K562 (cell line): ENCODE measurements around the gene STIM1. TPM values are rescaled to one million over a fixed set of nuclear protein-coding genes. Genes with fewer than 3 reads are reported as not detected.

Experiments used
- ADNP ChIP-seq: fragments of 200-800 bp; sonication (Bioruptor generic); IDR thresholded peaks from 2 replicates; pipeline ENCODE4 v1.6.1; 2016; ENCODE audit warnings: missing genetic modification characterization, missing compliant biosample characterization
- BCL6 ChIP-seq: fragments of 250-450 bp; sonication (Bioruptor Pico); IDR thresholded peaks from 2 replicates; pipeline ENCODE4 v1.4.0; 2020
- CREB1 ChIP-seq, 2 experiments: sonication (generic) in 1 of 2; formaldehyde crosslinking in 1 of 2; IDR thresholded peaks; 2 replicates each; pipeline versions ENCODE4 v1.6.1 to v1.8.0; 2012 to 2022; ENCODE audit warnings: inconsistent platforms in 1 of 2, mild to moderate bottlenecking in 1 of 2, missing genetic modification reagents in 1 of 2, moderate library complexity in 1 of 2
- ETV5 ChIP-seq: sonication (generic); formaldehyde crosslinking; IDR thresholded peaks from 2 replicates; pipeline ENCODE4 v1.4.0; 2020; ENCODE audit warnings: low read depth, mild to moderate bottlenecking, missing genetic modification reagents
- HDGF ChIP-seq: fragments of 450-650 bp; IDR thresholded peaks from 2 replicates; pipeline ENCODE4 v1.6.1; 2016
- HEY1 ChIP-seq: fragments of 250-450 bp; sonication (Bioruptor Pico); IDR thresholded peaks from 2 replicates; pipeline ENCODE4 v1.5.0; 2020; ENCODE audit warnings: mild to moderate bottlenecking, moderate library complexity, borderline replicate concordance
- HNRNPL ChIP-seq: fragments of 200-400 bp; formaldehyde crosslinking; IDR thresholded peaks from 2 replicates; pipeline ENCODE4 v1.6.1; 2017; ENCODE audit warnings: low read depth, mild to moderate bottlenecking, low read length
- KAT2B ChIP-seq: IDR thresholded peaks from one replicate; pipeline ENCODE4 v1.6.1; 2012; ENCODE audit warnings: low read depth, mild to moderate bottlenecking, control low read depth, inconsistent platforms, low read length, moderate library complexity
- MTA1 ChIP-seq: fragments of 450-650 bp; IDR thresholded peaks from 2 replicates; pipeline ENCODE4 v1.6.1; 2017; ENCODE audit warnings: borderline replicate concordance
- MTF1 ChIP-seq: fragments of 250-450 bp; sonication (Bioruptor Pico); IDR thresholded peaks from 2 replicates; pipeline ENCODE4 v1.9.0; 2021; ENCODE audit warnings: moderate library complexity, mild to moderate bottlenecking, inconsistent platforms, borderline replicate concordance
- POLR2B ChIP-seq: fragments of 450-650 bp; IDR thresholded peaks from 2 replicates; pipeline ENCODE4 v1.6.1; 2018; ENCODE audit warnings: low read depth; ENCODE audit not compliant: partially characterized antibody
- PPARD ChIP-seq: fragments of 250-450 bp; sonication (Bioruptor Pico); IDR thresholded peaks from 2 replicates; pipeline ENCODE4 v1.8.0; 2022; ENCODE audit warnings: inconsistent platforms, mild to moderate bottlenecking, moderate library complexity
- RCOR1 ChIP-seq, 2 experiments: IDR thresholded peaks; 2 replicates each; pipeline ENCODE4 v1.6.1; 2012; ENCODE audit warnings: low read depth in 2 of 2, low read length in 2 of 2, borderline replicate concordance in 1 of 2, improper control_type of control experiment in 1 of 2
- SETDB1 ChIP-seq: IDR thresholded peaks from one replicate; pipeline ENCODE4 v1.6.1; 2012; ENCODE audit warnings: low read length, control low read depth, inconsistent platforms
- TCF7L2 ChIP-seq: fragments of 150-350 bp; IDR thresholded peaks from 2 replicates; pipeline ENCODE4 v1.6.1; 2016; ENCODE audit warnings: low read depth, mild to moderate bottlenecking, low read length, moderate library complexity
- U2AF1 ChIP-seq: fragments of 200-400 bp; formaldehyde crosslinking; optimal IDR thresholded peaks from 2 replicates; pipeline ENCODE3; 2017; ENCODE audit warnings: mild to moderate bottlenecking, low read depth, low read length, moderate library complexity
- ZFPM2 ChIP-seq: fragments of 250-450 bp; sonication (Bioruptor Pico); IDR thresholded peaks from 2 replicates; pipeline ENCODE4 v1.5.1; 2022; ENCODE audit warnings: mild to moderate bottlenecking
- ZNF274 ChIP-seq: IDR thresholded peaks from 2 replicates; pipeline ENCODE4 v1.6.1; 2011; ENCODE audit warnings: low read depth, mild to moderate bottlenecking, low read length, moderate library complexity, borderline replicate concordance
- ZNF354B ChIP-seq: fragments of 250-450 bp; sonication (Bioruptor Pico); IDR thresholded peaks from 2 replicates; pipeline ENCODE4 v1.4.0; 2020
- ZNF518B ChIP-seq: fragments of 250-450 bp; sonication (Bioruptor Pico); IDR thresholded peaks from 2 replicates; pipeline ENCODE4 v1.5.0; 2021; ENCODE audit warnings: mild to moderate bottlenecking, moderate library complexity
- ZNF586 ChIP-seq: fragments of 450-650 bp; formaldehyde crosslinking; conservative IDR thresholded peaks from 2 replicates; pipeline ENCODE4 v1.4.0; 2020; ENCODE audit warnings: mild to moderate bottlenecking, moderate library complexity
- ZNF740 ChIP-seq, 3 experiments: fragments of 200-800 bp in 1 of 3; sonication (Bioruptor generic) in 1 of 3; sonication (generic) in 1 of 3; formaldehyde crosslinking in 1 of 3; IDR thresholded peaks; 2 replicates each; pipeline versions ENCODE4 v1.6.1 to v1.8.0; 2016 to 2022; ENCODE audit warnings: mild to moderate bottlenecking in 2 of 3, missing compliant biosample characterization in 2 of 3, missing genetic modification characterization in 2 of 3, missing genetic modification reagents in 1 of 3
- polyA plus RNA-seq, 8 experiments: library from polyadenylated mRNA; depleted of rRNA in 4 of 8; stranded (reverse) in 5 of 8; unstranded in 3 of 8; fragments of >200 nt; fragmentation: Nextera tagmentation in 2 of 8; fragmentation: Illumina TruSeq in 1 of 8; extraction: Ambion mirVana in 2 of 8; extraction: Trizol in 1 of 8; gene quantifications; 2 replicates each; pipeline versions ENCODE4 v1.2.1 to v1.2.3, GENCODE V29; 2011 to 2014; ENCODE audit warnings: inconsistent platforms in 1 of 8, missing spikeins in 1 of 8
- total RNA-seq, 7 experiments: library from RNA; depleted of rRNA in 6 of 7; stranded (reverse); fragments of >200 nt in 6 of 7; fragmentation: Illumina TruSeq in 2 of 7; extraction: Trizol in 2 of 7; gene quantifications; 2 replicates each; pipeline versions ENCODE4 v1.2.1 to v1.2.3, GENCODE V29; 2011 to 2021; ENCODE audit warnings: low replicate concordance in 1 of 7
- TF ChIP-seq, protein P1 (sequence below): fragments of 250-450 bp; sonication (Bioruptor Pico); IDR thresholded peaks from 2 replicates; pipeline ENCODE4 v1.8.0; 2022; ENCODE audit warnings: inconsistent platforms, mild to moderate bottlenecking, moderate library complexity, borderline replicate concordance

Gene STIM1
- total and polyA plus RNA-seq, 9 of the 15 experiments (the other 6 are each of a cell fraction or from before 2014, with no cell fraction given): 7.7 to 50.5 (median 22.5) TPM

- TF ChIP-seq ZNF518B (CRISPR knock-in tag) (no peak), KAT2B (no peak), ZNF740 (CRISPR knock-in tag; IDR thresholded peaks at IDR 0.05) (peak; percentile 36; the same call in 1 of the 2 replicates), ZNF740 (tag; IDR thresholded peaks at IDR 0.05) (peak in 1 of 2 experiments; percentile 32; a peak in 1 of 4 replicates), ZNF274 (no peak), PPARD (CRISPR knock-in tag) (no peak), SETDB1 (no peak), MTA1 (peak; percentile 47; the same call in 1 of the 2 replicates), HNRNPL (no peak), ETV5 (CRISPR knock-in tag) (peak; percentile 91), CREB1 (IDR thresholded peaks at IDR 0.05) (no peak; the same call in 1 of the 2 replicates), CREB1 (CRISPR knock-in tag; IDR thresholded peaks at IDR 0.05) (no peak), ADNP (tag) (no peak), HDGF (peak; percentile 73; the same call in 1 of the 2 replicates), ZFPM2 (CRISPR knock-in tag) (no peak), MTF1 (CRISPR knock-in tag) (no peak), BCL6 (no peak), POLR2B (peak; percentile 13), HEY1 (CRISPR knock-in tag) (no peak), ZNF586 (CRISPR knock-in tag) (no peak), ZNF354B (CRISPR knock-in tag) (no peak), RCOR1 (IDR thresholded peaks at IDR 0.05; ENCODE audit: borderline replicate concordance in 1 of 2, low read depth in 2 of 2, low read length in 2 of 2) (peak; percentile 63 to 97; a peak in 3 of 4 replicates), TCF7L2 (no peak), U2AF1 (no peak)
- TF ChIP-seq, protein P1, sequence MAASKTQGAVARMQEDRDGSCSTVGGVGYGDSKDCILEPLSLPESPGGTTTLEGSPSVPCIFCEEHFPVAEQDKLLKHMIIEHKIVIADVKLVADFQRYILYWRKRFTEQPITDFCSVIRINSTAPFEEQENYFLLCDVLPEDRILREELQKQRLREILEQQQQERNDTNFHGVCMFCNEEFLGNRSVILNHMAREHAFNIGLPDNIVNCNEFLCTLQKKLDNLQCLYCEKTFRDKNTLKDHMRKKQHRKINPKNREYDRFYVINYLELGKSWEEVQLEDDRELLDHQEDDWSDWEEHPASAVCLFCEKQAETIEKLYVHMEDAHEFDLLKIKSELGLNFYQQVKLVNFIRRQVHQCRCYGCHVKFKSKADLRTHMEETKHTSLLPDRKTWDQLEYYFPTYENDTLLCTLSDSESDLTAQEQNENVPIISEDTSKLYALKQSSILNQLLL (CRISPR knock-in tag): no peak
Measured at GRCh38 chr11:3834664-3835461, 20.6 kb upstream of the STIM1 start (continued).
